Measurements from ENCODE around the gene PPM1D.

DNA sequence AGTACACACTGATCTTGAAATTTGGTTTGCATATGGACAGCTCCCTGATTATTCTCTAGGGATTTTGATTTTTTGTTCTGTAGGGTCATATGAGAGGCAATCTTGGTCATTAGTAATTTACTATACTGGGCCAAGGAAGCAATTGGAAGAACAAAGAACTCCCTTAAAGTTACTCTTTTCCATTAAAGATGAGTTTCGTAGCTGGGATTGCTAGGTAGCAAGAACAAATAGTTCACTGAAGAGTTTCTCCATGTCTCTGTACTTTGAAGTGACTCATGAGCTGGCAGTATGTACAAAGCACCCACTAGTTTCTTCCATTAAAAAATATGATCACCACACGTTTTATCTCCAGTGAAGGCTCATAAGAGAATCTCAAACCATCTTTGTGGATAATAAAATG, 71.5 kb downstream of the PPM1D start:
- TF ChIP-seq, protein P1, sequence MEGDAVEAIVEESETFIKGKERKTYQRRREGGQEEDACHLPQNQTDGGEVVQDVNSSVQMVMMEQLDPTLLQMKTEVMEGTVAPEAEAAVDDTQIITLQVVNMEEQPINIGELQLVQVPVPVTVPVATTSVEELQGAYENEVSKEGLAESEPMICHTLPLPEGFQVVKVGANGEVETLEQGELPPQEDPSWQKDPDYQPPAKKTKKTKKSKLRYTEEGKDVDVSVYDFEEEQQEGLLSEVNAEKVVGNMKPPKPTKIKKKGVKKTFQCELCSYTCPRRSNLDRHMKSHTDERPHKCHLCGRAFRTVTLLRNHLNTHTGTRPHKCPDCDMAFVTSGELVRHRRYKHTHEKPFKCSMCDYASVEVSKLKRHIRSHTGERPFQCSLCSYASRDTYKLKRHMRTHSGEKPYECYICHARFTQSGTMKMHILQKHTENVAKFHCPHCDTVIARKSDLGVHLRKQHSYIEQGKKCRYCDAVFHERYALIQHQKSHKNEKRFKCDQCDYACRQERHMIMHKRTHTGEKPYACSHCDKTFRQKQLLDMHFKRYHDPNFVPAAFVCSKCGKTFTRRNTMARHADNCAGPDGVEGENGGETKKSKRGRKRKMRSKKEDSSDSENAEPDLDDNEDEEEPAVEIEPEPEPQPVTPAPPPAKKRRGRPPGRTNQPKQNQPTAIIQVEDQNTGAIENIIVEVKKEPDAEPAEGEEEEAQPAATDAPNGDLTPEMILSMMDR (IDR thresholded peaks at IDR 0.05; ENCODE audit: low read depth, low read length, poor library complexity, severe bottlenecking) = no peak
- TF ChIP-seq EZH2phosphoT487 (IDR thresholded peaks at IDR 0.05; ENCODE audit: borderline replicate concordance, low read length) = no peak

All from DOHH2 (cell line).